IPS-15b (cell line): ENCODE data around the gene SLC25A6.

Experiments used
- H3K27me3 ChIP-seq: one replicate; pipeline ENCODE4 v1.6.1; 2013; ENCODE audit warnings: low read length; ENCODE audit not compliant: control insufficient read depth, insufficient read depth
- H3K36me3 ChIP-seq: one replicate; pipeline ENCODE4 v1.6.1; 2013; ENCODE audit warnings: low read length; ENCODE audit not compliant: control insufficient read depth, insufficient read depth
- H3K4me1 ChIP-seq: one replicate; pipeline ENCODE4 v1.6.1; 2013; ENCODE audit warnings: mild to moderate bottlenecking, low read length; ENCODE audit not compliant: control insufficient read depth, insufficient read depth
- H3K4me3 ChIP-seq: one replicate; pipeline ENCODE4 v1.5.1; 2013; ENCODE audit warnings: low read depth, low read length
- H3K9ac ChIP-seq: one replicate; pipeline ENCODE4 v1.6.1; 2013; ENCODE audit warnings: low read depth, mild to moderate bottlenecking, low read length
- H3K9me3 ChIP-seq: one replicate; pipeline ENCODE4 v1.6.1; 2013; ENCODE audit warnings: mild to moderate bottlenecking, low read length; ENCODE audit not compliant: control insufficient read depth, insufficient read depth

SLC25A6 gene

GRCh38 chrX:1395646-1396216 is 3.8 kb upstream of the SLC25A6 start:
- peaks cover 27% of the 10 kb centered on the region for H3K36me3 ChIP-seq
- no peaks in the 10 kb centered on the region for H3K9me3 ChIP-seq
- no peaks in the 10 kb centered on the region for H3K27me3 ChIP-seq
- H3K4me1 ChIP-seq, result peaks cover 2% of the 10 kb centered on the region
- H3K4me3 ChIP-seq, result no peak overlapping the region
- H3K9ac ChIP-seq, result no peak overlapping the region

DNA sequence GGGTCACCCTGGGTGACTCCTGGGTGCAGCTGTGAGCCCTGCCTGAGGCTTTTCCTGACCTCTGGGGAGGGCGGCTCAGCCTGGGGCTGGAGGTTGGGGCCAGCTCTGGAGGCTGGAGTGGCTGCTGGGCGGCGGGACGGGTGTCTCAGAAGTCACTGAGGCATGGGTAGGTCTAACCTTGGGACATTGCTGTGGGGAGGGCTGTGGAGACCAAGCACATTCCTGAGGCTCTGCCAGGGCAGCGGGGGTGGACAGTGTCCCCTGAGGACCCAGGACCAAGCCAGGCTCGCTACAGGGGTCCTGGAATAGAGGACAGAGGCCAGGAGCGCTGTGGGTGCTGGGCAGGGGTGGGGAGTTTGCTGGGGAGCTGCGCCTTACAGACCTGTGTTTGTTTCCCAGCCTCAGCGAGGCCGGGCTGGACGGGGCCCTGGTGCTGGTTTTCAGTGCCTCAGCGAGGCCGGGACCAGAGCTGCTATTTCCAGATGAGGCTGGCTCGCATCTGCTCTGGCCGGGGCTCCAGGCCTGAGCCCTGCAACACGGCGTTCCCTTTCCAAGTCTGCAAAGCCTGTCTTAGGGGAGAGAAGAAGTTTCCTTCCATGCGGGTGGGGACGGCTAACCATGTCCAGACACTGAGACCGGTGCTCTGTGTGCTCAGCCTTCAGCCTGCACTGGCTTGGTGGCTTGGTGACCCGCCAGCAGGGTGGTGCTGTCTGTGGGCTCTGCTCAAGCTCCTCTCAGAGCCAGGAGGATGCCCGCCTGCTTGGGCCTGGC is 3.0 kb upstream of the SLC25A6 start:
- peaks cover 33% of the 10 kb centered on the region for H3K36me3 ChIP-seq
- no peaks in the 10 kb centered on the region for H3K4me1 ChIP-seq
- no peaks in the 10 kb centered on the region for H3K27me3 ChIP-seq
- no peak overlapping the region for H3K9ac ChIP-seq
- peak overlapping the region; percentile 3 for H3K4me3 ChIP-seq
- no peaks in the 10 kb centered on the region for H3K9me3 ChIP-seq

- peaks cover 42% of the 10 kb centered on the region for H3K36me3 ChIP-seq
- H3K4me3 ChIP-seq, result peak overlapping the region; percentile 16
- no peaks in the 10 kb centered on the region for H3K27me3 ChIP-seq
- no peaks in the 10 kb centered on the region for H3K4me1 ChIP-seq
- no peaks in the 10 kb centered on the region for H3K9me3 ChIP-seq
- no peak overlapping the region for H3K9ac ChIP-seq
These were observed 2.1 kb upstream of the SLC25A6 start for GRCh38 chrX:1393871-1394615.

DNA sequence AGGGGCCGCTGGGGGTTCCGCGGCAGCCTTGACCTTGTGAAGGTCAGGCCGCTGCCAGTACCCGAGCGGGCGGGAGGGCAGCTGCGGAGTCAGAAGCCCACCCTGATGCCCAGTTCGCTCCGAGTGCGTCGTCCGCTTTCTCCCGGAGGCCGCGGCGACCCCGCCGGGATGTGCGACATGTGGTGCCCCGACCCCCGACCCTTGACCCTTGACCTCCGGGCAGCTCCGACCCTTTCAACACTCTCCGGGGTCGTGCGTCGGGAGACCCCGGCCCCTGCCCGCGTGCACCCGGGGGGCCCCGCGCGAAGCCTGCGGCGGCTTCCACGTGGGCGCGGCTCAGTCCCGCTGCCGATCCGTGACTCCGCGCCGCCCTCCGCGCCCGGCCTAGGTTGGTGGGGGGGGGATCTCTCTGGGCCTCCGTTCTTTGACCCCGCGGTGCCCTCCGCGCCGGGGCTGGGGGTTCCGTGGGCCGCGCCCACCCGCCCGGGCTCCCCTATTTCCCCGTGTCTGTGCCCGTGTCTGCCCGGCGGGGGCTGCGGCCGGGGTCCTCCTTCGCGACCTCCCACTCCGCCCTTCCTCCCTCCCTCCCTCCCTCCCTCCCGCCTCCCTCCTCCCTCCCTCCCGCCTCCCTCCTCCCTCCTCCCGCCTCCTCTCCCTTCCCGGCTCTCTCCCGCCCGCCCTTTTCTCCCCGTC is 609 bp upstream of the SLC25A6 start:
- Histone ChIP-seq H3K4me3 (peak overlapping the region; percentile 82), H3K36me3 (peaks cover 53% of the 10 kb centered on the region), H3K27me3 (no peaks in the 10 kb centered on the region), H3K9me3 (no peaks in the 10 kb centered on the region), H3K4me1 (no peaks in the 10 kb centered on the region), H3K9ac (peak overlapping the region; percentile 96)

DNA sequence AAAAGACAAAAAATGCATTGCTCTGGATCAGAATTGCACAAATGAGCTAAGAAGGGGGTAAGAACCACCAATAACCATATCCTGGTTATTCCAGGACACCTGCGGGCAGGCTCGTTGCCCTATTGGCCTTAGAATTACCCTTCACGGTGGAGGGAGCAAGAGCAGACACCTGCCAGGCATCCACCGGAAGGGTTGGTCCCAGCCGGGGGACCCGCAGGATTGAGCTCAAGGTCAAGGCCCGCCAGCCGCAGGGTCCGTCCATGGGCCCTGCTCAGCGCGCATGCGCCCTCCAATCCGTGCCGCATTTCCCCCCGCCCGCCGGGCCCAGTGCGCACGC is 575 bp downstream of the SLC25A6 start:
- H3K9me3 ChIP-seq, result no peaks in the 10 kb centered on the region
- H3K4me1 ChIP-seq, result no peaks in the 10 kb centered on the region
- H3K9ac ChIP-seq, result peak overlapping the region; percentile 99
- peak overlapping the region; percentile 99 for H3K4me3 ChIP-seq
- no peaks in the 10 kb centered on the region for H3K27me3 ChIP-seq
- peaks cover 64% of the 10 kb centered on the region for H3K36me3 ChIP-seq

- no peaks in the 10 kb centered on the region for H3K4me1 ChIP-seq
- peak overlapping the region; percentile 99 for H3K4me3 ChIP-seq
- H3K9me3 ChIP-seq, result no peaks in the 10 kb centered on the region
- no peaks in the 10 kb centered on the region for H3K27me3 ChIP-seq
- H3K36me3 ChIP-seq, result peaks cover 66% of the 10 kb centered on the region
- H3K9ac ChIP-seq, result peak overlapping the region; percentile 99
These were observed 1.1 kb downstream of the SLC25A6 start for GRCh38 chrX:1390621-1391369.

GRCh38 chrX:1389993-1390285 is 2.0 kb downstream of the SLC25A6 start:
- Histone ChIP-seq H3K4me3 (no peak overlapping the region), H3K9ac (no peak overlapping the region), H3K9me3 (no peaks in the 10 kb centered on the region)

GRCh38 chrX:1389181-1389992 is 2.5 kb downstream of the SLC25A6 start:
- Histone ChIP-seq H3K9ac (peak overlapping the region; percentile 37), H3K4me3 (no peak overlapping the region), H3K36me3 (peaks cover 71% of the 10 kb centered on the region)

More at GRCh38 chrX:1389993-1390285, 2.0 kb downstream of the SLC25A6 start:
- peaks cover 67% of the 10 kb centered on the region for H3K36me3 ChIP-seq
- no peaks in the 10 kb centered on the region for H3K4me1 ChIP-seq
- H3K27me3 ChIP-seq, result no peaks in the 10 kb centered on the region

DNA sequence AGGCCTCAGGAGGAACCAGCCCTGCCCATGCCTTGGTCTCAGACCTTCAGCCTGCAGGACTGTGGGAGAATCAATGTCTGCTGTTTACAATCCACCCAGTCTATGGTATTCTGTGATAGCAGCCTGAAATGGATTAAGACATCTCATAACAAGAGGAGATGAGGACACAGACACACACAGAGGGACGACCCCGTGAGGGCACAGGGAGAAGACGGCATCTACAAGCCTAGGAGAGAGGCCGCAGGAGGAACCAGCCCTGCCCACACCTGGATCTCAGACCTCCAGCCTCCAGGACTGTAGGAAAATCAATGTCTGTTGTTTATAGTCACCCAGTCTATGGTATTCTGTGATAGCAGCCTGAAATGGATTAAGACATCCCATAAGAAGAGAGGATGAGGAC is 3.3 kb downstream of the SLC25A6 start:
- Histone ChIP-seq H3K36me3 (peaks cover 71% of the 10 kb centered on the region), H3K4me3 (no peak overlapping the region), H3K9me3 (no peaks in the 10 kb centered on the region), H3K9ac (peak overlapping the region; percentile 37), H3K27me3 (no peaks in the 10 kb centered on the region), H3K4me1 (no peaks in the 10 kb centered on the region)

More at GRCh38 chrX:1389181-1389992, 2.5 kb downstream of the SLC25A6 start:
- Histone ChIP-seq H3K27me3 (no peaks in the 10 kb centered on the region), H3K9me3 (no peaks in the 10 kb centered on the region), H3K4me1 (no peaks in the 10 kb centered on the region)

- H3K9me3 ChIP-seq, result no peaks in the 10 kb centered on the region
- H3K4me3 ChIP-seq, result no peak overlapping the region
- peaks cover 71% of the 10 kb centered on the region for H3K36me3 ChIP-seq
- H3K27me3 ChIP-seq, result no peaks in the 10 kb centered on the region
- H3K4me1 ChIP-seq, result no peaks in the 10 kb centered on the region
- H3K9ac ChIP-seq, result no peak overlapping the region
These were observed 4.7 kb downstream of the SLC25A6 start for GRCh38 chrX:1387141-1387776.
